Activated naive CD4-positive, alpha-beta T cell treated with anti-CD3 and anti-CD28 coated beads, Interleukin-2, amount 50 U/mL, for 16 hours (primary cell): ENCODE data around the gene FAM124B.

ENCODE experiments used
- DNase-seq: peaks from one replicate; pipeline ENCODE4 v3.0.0-alpha.2; 2020

The FAM124B gene

GRCh38 chr2:224379986-224380385 lies 21.9 kb downstream of the FAM124B start:
- DNase-seq: no peak

- no peak for DNase-seq
These were observed 22.7 kb downstream of the FAM124B start for GRCh38 chr2:224379172-224379571.

GRCh38 chr2:224378701-224379097 lies 23.2 kb downstream of the FAM124B start:
- DNase-seq: no peak

GRCh38 chr2:224377751-224378700 lies 23.9 kb downstream of the FAM124B start:
- DNase-seq: no peak

- DNase-seq: no peak
These were observed 29.3 kb downstream of the FAM124B start for GRCh38 chr2:224372641-224373040.

GRCh38 chr2:224369028-224369632 lies 32.8 kb downstream of the FAM124B start:
- DNase-seq: no peak

- DNase-seq: no peak
These were observed 35.6 kb downstream of the FAM124B start for GRCh38 chr2:224366267-224366844.

- DNase-seq: no peak
These were observed 36.6 kb downstream of the FAM124B start for GRCh38 chr2:224365331-224365730.

- no peak for DNase-seq
These were observed 38.6 kb downstream of the FAM124B start for GRCh38 chr2:224363281-224363680.

- DNase-seq: no peak
These were observed 39.8 kb downstream of the FAM124B start for GRCh38 chr2:224362094-224362493.

- no peak for DNase-seq
These were observed 41.1 kb downstream of the FAM124B start for GRCh38 chr2:224360801-224361251.

- DNase-seq: no peak
These were observed 42.3 kb downstream of the FAM124B start for GRCh38 chr2:224359569-224359968.

- DNase-seq: peak; percentile 46
These were observed 44.6 kb downstream of the FAM124B start for GRCh38 chr2:224357098-224357901.

GRCh38 chr2:224354632-224355211 lies 47.2 kb downstream of the FAM124B start:
- DNase-seq: no peak

GRCh38 chr2:224350703-224351102 lies 51.2 kb downstream of the FAM124B start:
- DNase-seq: no peak

- DNase-seq: no peak
These were observed 52.5 kb downstream of the FAM124B start for GRCh38 chr2:224349396-224349795.

- no peak for DNase-seq
These were observed 54.5 kb downstream of the FAM124B start for GRCh38 chr2:224347176-224348051.

- DNase-seq: no peak
These were observed 56.4 kb downstream of the FAM124B start for GRCh38 chr2:224345492-224345891.

GRCh38 chr2:224343226-224343625 lies 58.7 kb downstream of the FAM124B start:
- DNase-seq: no peak

- DNase-seq: no peak
These were observed 65.9 kb downstream of the FAM124B start for GRCh38 chr2:224335991-224336390.

GRCh38 chr2:224334726-224335125 lies 67.2 kb downstream of the FAM124B start:
- no peak for DNase-seq
